Stomach smooth muscle (tissue), 2 donors: Measurements from ENCODE around the gene ADAT3.

ENCODE experiments used
- H3K27ac ChIP-seq: one replicate; pipeline ENCODE4 v1.7.0; 2013; ENCODE audit warnings: mild to moderate bottlenecking, low read length, inconsistent platforms
- H3K27me3 ChIP-seq, 2 donors: one replicate each; pipeline ENCODE4 v1.7.0; 2013; ENCODE audit warnings: low read length in 2 of 2; ENCODE audit not compliant: insufficient read depth in 2 of 2, control insufficient read depth in 1 of 2
- H3K36me3 ChIP-seq, 2 donors: one replicate each; pipeline ENCODE4 v1.7.0; 2013; ENCODE audit warnings: low read length in 2 of 2; ENCODE audit not compliant: control insufficient read depth in 2 of 2, insufficient read depth in 2 of 2
- H3K4me1 ChIP-seq: one replicate; pipeline ENCODE4 v1.7.0; 2013; ENCODE audit warnings: low read length; ENCODE audit not compliant: control insufficient read depth, insufficient read depth
- H3K4me3 ChIP-seq, 2 donors: one replicate each; pipeline ENCODE4 v1.7.0; 2013; ENCODE audit warnings: low read length in 2 of 2
- H3K9ac ChIP-seq, 2 donors: one replicate each; pipeline ENCODE4 v1.7.0; 2013; ENCODE audit warnings: low read length in 2 of 2, mild to moderate bottlenecking in 1 of 2
- H3K9me3 ChIP-seq, 2 donors: one replicate each; pipeline ENCODE4 v1.7.0; 2013; ENCODE audit warnings: low read length in 2 of 2; ENCODE audit not compliant: control insufficient read depth in 2 of 2
- donor health status: healthy.
- donor health status: Pancreatic carcinoma.

ADAT3 gene

DNA sequence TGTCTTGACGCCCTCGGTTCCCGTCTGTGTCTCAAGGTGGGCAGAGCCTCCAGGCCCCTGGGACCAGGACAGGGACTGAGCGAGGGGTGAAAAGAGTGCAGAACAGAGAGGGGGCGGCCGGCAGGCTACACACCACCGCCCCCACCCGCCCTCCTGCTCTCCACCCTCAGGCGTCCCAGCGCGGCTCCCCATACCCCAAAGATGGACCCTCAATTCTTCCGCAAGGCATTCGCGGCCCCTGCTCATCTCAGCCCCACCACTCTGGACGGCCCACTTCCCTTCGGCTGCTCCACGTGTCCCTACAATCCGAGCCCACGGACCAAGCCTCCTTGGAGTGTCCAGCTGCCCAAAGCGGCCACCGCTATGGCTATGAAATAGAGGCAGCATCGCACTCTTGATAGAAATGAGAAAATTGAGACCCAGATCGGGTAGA is 43.6 kb upstream of the ADAT3 start:
- H3K27me3 ChIP-seq, result peaks cover 2 to 25% of the 10 kb centered on the region in 2 donors
- H3K27ac ChIP-seq, result no peak overlapping the region
- no peaks in the 10 kb centered on the region for H3K36me3 ChIP-seq
- peak overlapping the region in 1 of 2 donors; percentile 19 for H3K9ac ChIP-seq
- peak overlapping the region; percentile 3 to 40 for H3K4me3 ChIP-seq
- H3K9me3 ChIP-seq, result no peaks in the 10 kb centered on the region
- H3K4me1 ChIP-seq, result peaks cover 51% of the 10 kb centered on the region

DNA sequence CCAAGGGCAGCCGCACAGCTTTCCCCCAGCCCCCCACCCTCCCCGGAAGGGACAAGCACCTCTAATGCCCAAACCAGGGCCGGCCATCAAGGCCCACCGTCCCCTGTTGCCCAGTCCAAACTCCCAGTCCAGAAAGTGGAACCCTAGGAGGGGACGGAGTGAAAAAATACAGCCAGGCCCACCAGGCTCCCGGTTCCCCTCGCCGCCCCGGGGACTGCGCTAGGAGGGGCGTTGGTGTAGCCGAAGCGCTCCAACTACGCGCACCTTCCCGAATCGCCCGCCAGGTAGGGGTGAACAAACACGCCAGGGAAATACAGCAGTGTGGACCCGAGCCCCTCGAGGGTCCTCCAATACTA is 43.2 kb upstream of the ADAT3 start:
- H3K27me3 ChIP-seq, result peaks cover 2 to 24% of the 10 kb centered on the region in 2 donors
- peak overlapping the region; percentile 40 to 76 for H3K4me3 ChIP-seq
- H3K9me3 ChIP-seq, result no peaks in the 10 kb centered on the region
- no peaks in the 10 kb centered on the region for H3K36me3 ChIP-seq
- H3K9ac ChIP-seq, result peak overlapping the region in 1 of 2 donors; percentile 19
- peaks cover 48% of the 10 kb centered on the region for H3K4me1 ChIP-seq
- H3K27ac ChIP-seq, result no peak overlapping the region

GRCh38 chr19:1862424-1863327 is 42.5 kb upstream of the ADAT3 start:
- Histone ChIP-seq H3K9ac (peak overlapping the region in 1 of 2 donors; percentile 19), H3K36me3 (no peaks in the 10 kb centered on the region), H3K4me1 (peaks cover 44% of the 10 kb centered on the region), H3K27ac (no peak overlapping the region), H3K27me3 (peaks cover 2 to 19% of the 10 kb centered on the region in 2 donors), H3K4me3 (peak overlapping the region; percentile 46 to 76), H3K9me3 (no peaks in the 10 kb centered on the region)

DNA sequence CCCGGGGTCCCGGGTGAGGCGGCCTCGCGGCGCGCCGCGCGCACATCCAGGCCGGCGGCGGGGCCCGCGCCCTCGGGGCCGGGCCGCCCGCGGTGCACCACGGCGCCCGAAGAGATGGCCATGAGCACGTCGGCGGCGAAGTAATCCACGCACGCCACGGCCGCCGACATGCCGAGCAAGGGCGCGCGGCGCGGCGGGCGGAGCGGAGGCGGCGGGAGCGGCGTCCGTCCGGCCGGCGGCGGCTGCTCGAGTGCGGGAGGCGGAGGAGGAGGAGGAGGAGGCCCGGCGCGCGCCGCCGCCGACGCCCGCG is 41.9 kb upstream of the ADAT3 start, which contains the start of gene KLF16:
TSS of gene KLF16 (minus strand) at position 252 of the 310 bp plus-strand sequence. CDS start at position 170, 82 bp downstream.
- no peaks in the 10 kb centered on the region for H3K9me3 ChIP-seq
- H3K9ac ChIP-seq, result peak within 1 kb of the TSS; percentile 36 to 74
- H3K4me3 ChIP-seq, result peak within 1 kb of the TSS; percentile 50 to 78
- H3K27ac ChIP-seq, result peak within 1 kb of the TSS; percentile 49
- H3K4me1 ChIP-seq, result peaks cover 39% of the 10 kb centered on the region
- H3K36me3 ChIP-seq, result no peaks in the 10 kb centered on the region
- H3K27me3 ChIP-seq, result peaks cover 2 to 19% of the 10 kb centered on the region in 2 donors

DNA sequence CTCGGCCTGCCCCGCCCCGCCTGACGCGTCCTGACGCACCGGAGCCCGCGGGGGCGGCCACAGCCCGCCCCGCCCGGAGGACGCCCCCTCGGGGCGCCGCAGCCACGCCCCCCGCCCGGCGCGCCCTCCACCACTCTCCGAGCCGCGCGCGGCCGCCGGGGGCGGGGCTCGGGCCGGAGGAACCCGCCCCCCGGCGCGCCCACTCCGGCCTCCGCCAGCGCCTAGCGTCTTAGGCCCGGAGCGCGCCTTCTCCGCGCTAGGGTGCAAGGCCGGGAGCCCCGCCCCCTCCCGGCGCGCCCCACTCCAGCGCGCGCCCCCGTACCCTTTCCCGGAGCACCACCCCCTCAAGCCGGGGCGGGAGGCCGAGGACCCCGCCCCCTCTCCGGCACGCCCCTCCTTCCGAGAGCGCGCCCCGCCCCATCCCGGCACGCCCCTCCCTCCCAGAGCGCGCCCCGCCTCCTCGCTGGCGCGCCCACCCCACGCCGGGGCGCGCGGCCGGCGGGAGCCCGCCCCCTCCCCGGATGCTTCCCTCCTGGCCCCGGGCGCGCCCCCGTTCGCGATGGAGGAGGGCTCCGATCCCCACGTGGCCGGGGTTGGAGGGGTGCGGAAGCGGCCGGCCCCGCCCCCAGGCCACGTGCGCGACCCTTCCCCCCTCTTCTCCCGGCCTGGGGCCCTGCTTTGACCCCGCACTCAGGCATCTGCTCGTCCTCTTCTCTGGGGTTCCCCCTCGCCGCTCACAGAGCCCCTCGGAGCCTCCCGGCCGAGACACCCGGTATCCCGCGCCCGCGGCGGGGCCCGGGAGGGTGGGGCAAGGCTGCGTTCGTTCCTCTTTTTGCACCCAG is 41.3 kb upstream of the ADAT3 start:
- H3K27me3 ChIP-seq, result peaks cover 2 to 16% of the 10 kb centered on the region in 2 donors
- H3K27ac ChIP-seq, result peak overlapping the region; percentile 49
- peaks cover 37% of the 10 kb centered on the region for H3K4me1 ChIP-seq
- H3K9ac ChIP-seq, result peak overlapping the region; percentile 36 to 74
- H3K9me3 ChIP-seq, result no peaks in the 10 kb centered on the region
- peak overlapping the region; percentile 50 to 78 for H3K4me3 ChIP-seq
- no peaks in the 10 kb centered on the region for H3K36me3 ChIP-seq

- H3K27ac ChIP-seq, result peak overlapping the region; percentile 49
- peak overlapping the region; percentile 36 to 74 for H3K9ac ChIP-seq
- no peaks in the 10 kb centered on the region for H3K36me3 ChIP-seq
These were observed 40.6 kb upstream of the ADAT3 start for GRCh38 chr19:1864480-1865171.

GRCh38 chr19:1865172-1866010 is 39.8 kb upstream of the ADAT3 start:
- Histone ChIP-seq H3K27me3 (peaks cover 1 to 10% of the 10 kb centered on the region in 2 donors), H3K4me1 (peaks cover 30% of the 10 kb centered on the region), H3K36me3 (no peaks in the 10 kb centered on the region), H3K9ac (peak overlapping the region; percentile 36 to 74), H3K4me3 (peak overlapping the region in 1 of 2 donors; percentile 29), H3K9me3 (no peaks in the 10 kb centered on the region), H3K27ac (peak overlapping the region; percentile 49)

More at GRCh38 chr19:1864480-1865171, 40.6 kb upstream of the ADAT3 start:
- Histone ChIP-seq H3K4me1 (peaks cover 34% of the 10 kb centered on the region), H3K27me3 (peaks cover 2 to 11% of the 10 kb centered on the region in 2 donors), H3K9me3 (no peaks in the 10 kb centered on the region), H3K4me3 (peak overlapping the region; percentile 50 to 78)

- H3K27me3 ChIP-seq, result no peaks in the 10 kb centered on the region
- H3K9ac ChIP-seq, result no peak overlapping the region
- peaks cover 17% of the 10 kb centered on the region for H3K4me1 ChIP-seq
- H3K4me3 ChIP-seq, result no peak overlapping the region
- H3K27ac ChIP-seq, result no peak overlapping the region
- H3K9me3 ChIP-seq, result no peaks in the 10 kb centered on the region
- H3K36me3 ChIP-seq, result no peaks in the 10 kb centered on the region
These were observed 38.4 kb upstream of the ADAT3 start for GRCh38 chr19:1866693-1867348.

GRCh38 chr19:1867349-1867724 is 37.9 kb upstream of the ADAT3 start:
- Histone ChIP-seq H3K27ac (no peak overlapping the region), H3K4me1 (peaks cover 12% of the 10 kb centered on the region), H3K36me3 (no peaks in the 10 kb centered on the region), H3K4me3 (no peak overlapping the region), H3K9me3 (no peaks in the 10 kb centered on the region), H3K27me3 (no peaks in the 10 kb centered on the region), H3K9ac (no peak overlapping the region)
